IPS-NIHi7 (cell line): Measurements from ENCODE around the gene LIG3.
"Not testable (repeated sequence)": the region's sequence is repeated elsewhere in the genome, so short reads cannot be mapped to it uniquely, and the experiment has no call there.

Experiments
- DNase-seq: peaks from one replicate; pipeline ENCODE4 v3.0.0; 2012; ENCODE audit warnings: mixed read lengths; ENCODE audit errors: extremely low spot score

Gene LIG3

GRCh38 chr17:34999456-34999855 is 19.1 kb downstream of the LIG3 start:
- DNase-seq: no peak

GRCh38 chr17:35000965-35001364 is 20.7 kb downstream of the LIG3 start:
- DNase-seq: not testable (repeated sequence)

GRCh38 chr17:35001549-35001948 is 21.2 kb downstream of the LIG3 start:
- no peak for DNase-seq

- no peak for DNase-seq
Observed at GRCh38 chr17:35002876-35003551, 22.7 kb downstream of the LIG3 start.

- DNase-seq: no peak
Observed at GRCh38 chr17:35003778-35004177, 23.5 kb downstream of the LIG3 start.

- DNase-seq: no peak
Observed at GRCh38 chr17:35006345-35006744, 26.0 kb downstream of the LIG3 start.

- DNase-seq: no peak
Observed at GRCh38 chr17:35006961-35007360, 26.6 kb downstream of the LIG3 start.

- no peak for DNase-seq
Observed at GRCh38 chr17:35010093-35010492, 29.8 kb downstream of the LIG3 start.

- no peak for DNase-seq
Observed at GRCh38 chr17:35011671-35012216, 31.4 kb downstream of the LIG3 start.

GRCh38 chr17:35016369-35016768 is 36.1 kb downstream of the LIG3 start:
- DNase-seq: no peak

GRCh38 chr17:35017021-35017420 is 36.7 kb downstream of the LIG3 start:
- no peak for DNase-seq

GRCh38 chr17:35018814-35019213 is 38.5 kb downstream of the LIG3 start:
- DNase-seq: no peak

- no peak for DNase-seq
Observed at GRCh38 chr17:35019386-35020179, 39.3 kb downstream of the LIG3 start.

- DNase-seq: no peak
Observed at GRCh38 chr17:35021520-35022380, 41.4 kb downstream of the LIG3 start.

GRCh38 chr17:35022536-35023063 is 42.3 kb downstream of the LIG3 start:
- DNase-seq: no peak

GRCh38 chr17:35023538-35023937 is 43.2 kb downstream of the LIG3 start:
- no peak for DNase-seq

- DNase-seq: no peak
Observed at GRCh38 chr17:35025541-35025940, 45.2 kb downstream of the LIG3 start.

- DNase-seq: not testable (repeated sequence)
Observed at GRCh38 chr17:35028097-35028496, 47.8 kb downstream of the LIG3 start.

GRCh38 chr17:35028531-35029262 is 48.4 kb downstream of the LIG3 start:
- DNase-seq: no peak

GRCh38 chr17:35030780-35031179 is 50.5 kb downstream of the LIG3 start:
- DNase-seq: no peak

GRCh38 chr17:35038453-35038852 is 58.1 kb downstream of the LIG3 start:
- DNase-seq: no peak
